Measurements from ENCODE around the gene KCNIP1.

The KCNIP1 gene

GRCh38 chr5:170503990-170504596, at the start of gene KCNIP1:
KCNIP1 (plus strand) TSS chr5:170504020.
- DNase-seq (ENCODE audit: low read depth): no peak

GRCh38 chr5:170463426-170463825, 40.4 kb upstream of the KCNIP1 start:
- DNase-seq (ENCODE audit: low read depth): no peak

GRCh38 chr5:170464280-170465127, 39.3 kb upstream of the KCNIP1 start:
- no peak for DNase-seq (ENCODE audit: low read depth)

- DNase-seq (ENCODE audit: low read depth): no peak
Measured at GRCh38 chr5:170466553-170466952, 37.3 kb upstream of the KCNIP1 start.

- peak; percentile 91 for DNase-seq (ENCODE audit: low read depth)
Measured at GRCh38 chr5:170466988-170467707, 36.7 kb upstream of the KCNIP1 start.

GRCh38 chr5:170468633-170469285, 35.1 kb upstream of the KCNIP1 start:
- no peak for DNase-seq (ENCODE audit: low read depth)

- no peak for DNase-seq (ENCODE audit: low read depth)
Measured at GRCh38 chr5:170469414-170469813, 34.4 kb upstream of the KCNIP1 start.

GRCh38 chr5:170470275-170470674, 33.5 kb upstream of the KCNIP1 start:
- no peak for DNase-seq (ENCODE audit: low read depth)

- DNase-seq (ENCODE audit: low read depth): no peak
Measured at GRCh38 chr5:170470808-170471404, 32.9 kb upstream of the KCNIP1 start.

GRCh38 chr5:170471551-170472178, 32.2 kb upstream of the KCNIP1 start:
- no peak for DNase-seq (ENCODE audit: low read depth)

GRCh38 chr5:170473642-170474041, 30.2 kb upstream of the KCNIP1 start:
- DNase-seq (ENCODE audit: low read depth): no peak

GRCh38 chr5:170474489-170475274, 29.1 kb upstream of the KCNIP1 start:
- no peak for DNase-seq (ENCODE audit: low read depth)

- no peak for DNase-seq (ENCODE audit: low read depth)
Measured at GRCh38 chr5:170475294-170476000, 28.4 kb upstream of the KCNIP1 start.

- no peak for DNase-seq (ENCODE audit: low read depth)
Measured at GRCh38 chr5:170476704-170477103, 27.1 kb upstream of the KCNIP1 start.

GRCh38 chr5:170477906-170478305, 25.9 kb upstream of the KCNIP1 start:
- no peak for DNase-seq (ENCODE audit: low read depth)

- no peak for DNase-seq (ENCODE audit: low read depth)
Measured at GRCh38 chr5:170478306-170478705, 25.5 kb upstream of the KCNIP1 start.

GRCh38 chr5:170479484-170479883, 24.3 kb upstream of the KCNIP1 start:
- DNase-seq (ENCODE audit: low read depth): peak; percentile 55

GRCh38 chr5:170480260-170480659, 23.6 kb upstream of the KCNIP1 start:
- DNase-seq (ENCODE audit: low read depth): no peak

- DNase-seq (ENCODE audit: low read depth): no peak
Measured at GRCh38 chr5:170481849-170482248, 22.0 kb upstream of the KCNIP1 start.

GRCh38 chr5:170482511-170482910, 21.3 kb upstream of the KCNIP1 start:
- no peak for DNase-seq (ENCODE audit: low read depth)
